Measurements from ENCODE around the gene TBC1D7. TPM values are rescaled to one million over a fixed set of nuclear protein-coding genes. Genes with fewer than 3 reads are reported as not detected.
A peak's percentile ranks its signal among the peaks of the same experiment; 100 is the strongest.

Gene TBC1D7
- total and polyA plus RNA-seq, 10 of the 15 experiments (the other 5 are each of a cell fraction or from before 2014, with no cell fraction given), result 20.1 to 65.9 (median 31.3) TPM

- TF ChIP-seq, protein P1, sequence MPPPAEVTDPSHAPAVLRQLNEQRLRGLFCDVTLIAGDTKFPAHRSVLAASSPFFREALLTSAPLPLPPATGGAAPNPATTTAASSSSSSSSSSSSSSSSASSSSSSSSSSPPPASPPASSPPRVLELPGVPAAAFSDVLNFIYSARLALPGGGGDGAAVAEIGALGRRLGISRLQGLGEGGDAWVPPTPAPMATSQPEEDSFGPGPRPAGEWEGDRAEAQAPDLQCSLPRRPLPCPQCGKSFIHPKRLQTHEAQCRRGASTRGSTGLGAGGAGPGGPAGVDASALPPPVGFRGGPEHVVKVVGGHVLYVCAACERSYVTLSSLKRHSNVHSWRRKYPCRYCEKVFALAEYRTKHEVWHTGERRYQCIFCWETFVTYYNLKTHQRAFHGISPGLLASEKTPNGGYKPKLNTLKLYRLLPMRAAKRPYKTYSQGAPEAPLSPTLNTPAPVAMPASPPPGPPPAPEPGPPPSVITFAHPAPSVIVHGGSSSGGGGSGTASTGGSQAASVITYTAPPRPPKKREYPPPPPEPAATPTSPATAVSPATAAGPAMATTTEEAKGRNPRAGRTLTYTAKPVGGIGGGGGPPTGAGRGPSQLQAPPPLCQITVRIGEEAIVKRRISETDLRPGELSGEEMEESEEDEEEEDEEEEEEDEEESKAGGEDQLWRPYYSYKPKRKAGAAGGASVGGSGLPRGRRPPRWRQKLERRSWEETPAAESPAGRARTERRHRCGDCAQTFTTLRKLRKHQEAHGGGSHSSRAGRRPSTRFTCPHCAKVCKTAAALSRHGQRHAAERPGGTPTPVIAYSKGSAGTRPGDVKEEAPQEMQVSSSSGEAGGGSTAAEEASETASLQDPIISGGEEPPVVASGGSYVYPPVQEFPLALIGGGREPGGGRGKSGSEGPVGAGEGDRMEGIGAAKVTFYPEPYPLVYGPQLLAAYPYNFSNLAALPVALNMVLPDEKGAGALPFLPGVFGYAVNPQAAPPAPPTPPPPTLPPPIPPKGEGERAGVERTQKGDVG (CRISPR knock-in tag; IDR thresholded peaks at IDR 0.05), result no peak
- TF ChIP-seq SKIL (IDR thresholded peaks at IDR 0.05; ENCODE audit: low read depth, poor library complexity, severe bottlenecking) (peak; percentile 69), WRNIP1 (IDR thresholded peaks at IDR 0.05; ENCODE audit: borderline replicate concordance, low read depth, low read length) (no peak), ZNF622 (IDR thresholded peaks at IDR 0.05) (no peak), NBN (IDR thresholded peaks at IDR 0.05) (no peak), ZBED1 (IDR thresholded peaks at IDR 0.05; ENCODE audit: borderline replicate concordance) (peak; percentile 77; the same call in 1 of the 2 replicates), IKZF2 (IDR thresholded peaks at IDR 0.05) (peak in 1 of 2 experiments; percentile 3; a peak in 1 of 4 replicates), MYC (IDR thresholded peaks at IDR 0.05; ENCODE audit: insufficient read depth, insufficient read length, insufficient replicate concordance, low read length, severe bottlenecking) (no peak), EP300 (IDR thresholded peaks at IDR 0.05; ENCODE audit: borderline replicate concordance in 1 of 2, control insufficient read depth in 1 of 2, low read depth in 2 of 2, low read length in 2 of 2) (peak in 1 of 2 experiments; percentile 77; a peak in 1 of 4 replicates), KLF5 (IDR thresholded peaks at IDR 0.05; ENCODE audit: partially characterized antibody) (no peak), ZZZ3 (IDR thresholded peaks at IDR 0.05; ENCODE audit: control insufficient read depth, insufficient read length, low read depth) (no peak), KAT2A (conservative IDR thresholded peaks at IDR 0.05; ENCODE audit: control insufficient read depth, low read depth, low read length) (no peak), FOS (IDR thresholded peaks at IDR 0.05; ENCODE audit: borderline replicate concordance, extremely low read depth, insufficient read length) (no peak), NR2C2 (IDR thresholded peaks at IDR 0.05; ENCODE audit: borderline replicate concordance, control insufficient read depth, insufficient read length, low read depth) (no peak), NR2C1 (IDR thresholded peaks at IDR 0.05) (no peak), MYB (IDR thresholded peaks at IDR 0.05; ENCODE audit: borderline replicate concordance, low read depth, low read length) (no peak), BRCA1 (IDR thresholded peaks at IDR 0.05; ENCODE audit: low read depth, low read length) (no peak), ASH2L (IDR thresholded peaks at IDR 0.05; ENCODE audit: borderline replicate concordance, low read depth) (0 out of 2 replicates have a peak, but pooled peaks have one; percentile 19), ESRRA (IDR thresholded peaks at IDR 0.05; ENCODE audit: low read length) (no peak)
- TF ChIP-seq, protein P2, sequence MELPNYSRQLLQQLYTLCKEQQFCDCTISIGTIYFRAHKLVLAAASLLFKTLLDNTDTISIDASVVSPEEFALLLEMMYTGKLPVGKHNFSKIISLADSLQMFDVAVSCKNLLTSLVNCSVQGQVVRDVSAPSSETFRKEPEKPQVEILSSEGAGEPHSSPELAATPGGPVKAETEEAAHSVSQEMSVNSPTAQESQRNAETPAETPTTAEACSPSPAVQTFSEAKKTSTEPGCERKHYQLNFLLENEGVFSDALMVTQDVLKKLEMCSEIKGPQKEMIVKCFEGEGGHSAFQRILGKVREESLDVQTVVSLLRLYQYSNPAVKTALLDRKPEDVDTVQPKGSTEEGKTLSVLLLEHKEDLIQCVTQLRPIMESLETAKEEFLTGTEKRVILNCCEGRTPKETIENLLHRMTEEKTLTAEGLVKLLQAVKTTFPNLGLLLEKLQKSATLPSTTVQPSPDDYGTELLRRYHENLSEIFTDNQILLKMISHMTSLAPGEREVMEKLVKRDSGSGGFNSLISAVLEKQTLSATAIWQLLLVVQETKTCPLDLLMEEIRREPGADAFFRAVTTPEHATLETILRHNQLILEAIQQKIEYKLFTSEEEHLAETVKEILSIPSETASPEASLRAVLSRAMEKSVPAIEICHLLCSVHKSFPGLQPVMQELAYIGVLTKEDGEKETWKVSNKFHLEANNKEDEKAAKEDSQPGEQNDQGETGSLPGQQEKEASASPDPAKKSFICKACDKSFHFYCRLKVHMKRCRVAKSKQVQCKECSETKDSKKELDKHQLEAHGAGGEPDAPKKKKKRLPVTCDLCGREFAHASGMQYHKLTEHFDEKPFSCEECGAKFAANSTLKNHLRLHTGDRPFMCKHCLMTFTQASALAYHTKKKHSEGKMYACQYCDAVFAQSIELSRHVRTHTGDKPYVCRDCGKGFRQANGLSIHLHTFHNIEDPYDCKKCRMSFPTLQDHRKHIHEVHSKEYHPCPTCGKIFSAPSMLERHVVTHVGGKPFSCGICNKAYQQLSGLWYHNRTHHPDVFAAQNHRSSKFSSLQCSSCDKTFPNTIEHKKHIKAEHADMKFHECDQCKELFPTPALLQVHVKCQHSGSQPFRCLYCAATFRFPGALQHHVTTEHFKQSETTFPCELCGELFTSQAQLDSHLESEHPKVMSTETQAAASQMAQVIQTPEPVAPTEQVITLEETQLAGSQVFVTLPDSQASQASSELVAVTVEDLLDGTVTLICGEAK (IDR thresholded peaks at IDR 0.05; ENCODE audit: borderline replicate concordance), result no peak
Measured at GRCh38 chr6:13355999-13356785, 27.9 kb upstream of the TBC1D7 start (continued).

Data from GM12878 (cell line).